Endothelial cell of umbilical vein (primary cell): ENCODE results near the gene CYP26C1. TPM values are rescaled to one million over a fixed set of nuclear protein-coding genes. Genes with fewer than 3 reads are reported as not detected.

Experiments
- BruUV-seq: library from RNA; stranded (reverse); fragments of 400-500 nt; replicated peaks from 2 replicates; lab custom pipeline; 2021; lab: Mats Ljungman, UMichigan
- CTCF ChIA-PET: fragments of 300-600, 350-600 bp; sonication (Branson Sonifier 250); formaldehyde crosslinking; loops from one replicate; lab custom pipeline; 2021; ENCODE audit warnings: antibody characterized with exemption, inconsistent platforms; lab: Charles Lee
- POLR2A ChIA-PET: fragments of 300-600, 350-600 bp; sonication (Branson Sonifier 250); formaldehyde crosslinking; loops from one replicate; lab custom pipeline; 2021; ENCODE audit warnings: antibody characterized with exemption, inconsistent platforms; lab: Charles Lee
- DNase-seq: peaks from one replicate; pipeline ENCODE4 v3.0.0-alpha.2; 2011; ENCODE audit warnings: low read depth, low spot score
- FAIRE-seq: peaks from 2 replicates; lab custom pipeline; 2011; peaks lifted over from hg19 to GRCh38; lab: Jason Lieb, UNC
- H2AFZ ChIP-seq: 2 replicates; pipeline ENCODE4 v1.6.0; 2012; ENCODE audit warnings: low read depth, low read length, control low read depth, inconsistent platforms
- H3K27ac ChIP-seq: 2 replicates; pipeline ENCODE4 v1.5.1; 2011; ENCODE audit warnings: low read depth, mild to moderate bottlenecking, control low read depth, low read length, moderate library complexity; ENCODE audit not compliant: insufficient read depth
- H3K27me3 ChIP-seq, 2 experiments: 2 replicates each; pipeline versions ENCODE4 v1.6.0 to v1.6.1; 2011; ENCODE audit warnings: low read length in 2 of 2, mixed read lengths in 1 of 2; ENCODE audit not compliant: control insufficient read depth in 2 of 2, insufficient read depth in 2 of 2
- H3K36me3 ChIP-seq, 2 experiments: 2 replicates in 1 of 2; 3 replicates in 1 of 2; pipeline ENCODE4 v1.5.1; 2011; ENCODE audit warnings: low read length in 2 of 2, mild to moderate bottlenecking in 1 of 2, moderate library complexity in 1 of 2; ENCODE audit not compliant: control insufficient read depth in 2 of 2, insufficient read depth in 2 of 2; ENCODE audit errors: extremely low read depth in 1 of 2
- H3K4me1 ChIP-seq: 3 replicates; pipeline ENCODE4 v1.5.1; 2011; ENCODE audit warnings: mild to moderate bottlenecking, low read length; ENCODE audit not compliant: control insufficient read depth, insufficient read depth; ENCODE audit errors: extremely low read depth
- H3K4me2 ChIP-seq: 2 replicates; pipeline ENCODE4 v1.6.1; 2011; ENCODE audit warnings: low read length, control low read depth, mixed read lengths; ENCODE audit not compliant: insufficient read depth
- H3K4me3 ChIP-seq, 3 experiments: fragments of 200-600 bp in 1 of 3; sonication (generic), shearing (Covaris generic) in 1 of 3; replicated peaks in 1 of 3; 2 replicates each; pipeline ENCODE4 v1.5.1; 2011 to 2016; ENCODE audit warnings: control low read depth in 3 of 3, low read length in 3 of 3, mild to moderate bottlenecking in 2 of 3, inconsistent platforms in 1 of 3, low read depth in 1 of 3, moderate library complexity in 1 of 3; ENCODE audit not compliant: insufficient read depth in 1 of 3
- H3K79me2 ChIP-seq: 2 replicates; pipeline ENCODE4 v1.6.0; 2012; ENCODE audit warnings: low read length, inconsistent platforms; ENCODE audit not compliant: control insufficient read depth, insufficient read depth
- H3K9ac ChIP-seq: replicated peaks from 2 replicates; pipeline ENCODE3; 2011; ENCODE audit warnings: low read length, control low read depth; ENCODE audit not compliant: insufficient read depth; ENCODE audit errors: extremely low read depth
- H3K9me1 ChIP-seq: replicated peaks from 3 replicates; pipeline ENCODE4 v1.6.0; 2011; ENCODE audit warnings: mild to moderate bottlenecking, low read length; ENCODE audit not compliant: control insufficient read depth, insufficient read depth; ENCODE audit errors: extremely low read depth
- H3K9me3 ChIP-seq: replicated peaks from 2 replicates; pipeline ENCODE4 v1.5.1; 2012; ENCODE audit warnings: low read length, inconsistent platforms; ENCODE audit not compliant: control insufficient read depth, insufficient read depth
- H4K20me1 ChIP-seq: replicated peaks from 2 replicates; pipeline ENCODE3; 2011; ENCODE audit warnings: mild to moderate bottlenecking, low read length; ENCODE audit not compliant: control insufficient read depth, insufficient read depth; ENCODE audit errors: extremely low read depth
- CTCF ChIP-seq, 2 donors: IDR thresholded peaks; 1 replicate in 1 of 2; 2 replicates in 1 of 2; pipeline ENCODE4 v1.5.1; 2011; ENCODE audit warnings: low read length in 2 of 2, mild to moderate bottlenecking in 2 of 2, moderate library complexity in 2 of 2, control low read depth in 1 of 2, inconsistent platforms in 1 of 2, low read depth in 1 of 2; ENCODE audit not compliant: insufficient read depth in 1 of 2; ENCODE audit errors: extremely low read depth in 1 of 2
- EZH2 ChIP-seq: IDR thresholded peaks from 2 replicates; pipeline ENCODE4 v1.6.1; 2012; ENCODE audit warnings: borderline replicate concordance, low read depth, mild to moderate bottlenecking, moderate library complexity, low read length, inconsistent platforms; ENCODE audit not compliant: severe bottlenecking
- dilution Hi-C: fragments of 300-500 bp; cut with MboI; formaldehyde crosslinking; loops from one replicate; pipeline ENCODE4 v1.15.0; 2019; ENCODE audit warnings: low sequenced_read_pairs; ENCODE audit not compliant: extremely low pct_ligation_motif_present
- intact Hi-C: fragments of 100-400 bp; cut with micrococcal nuclease; formaldehyde crosslinking; loops from one replicate; pipeline ENCODE4 v1.10.0; 2022
- polyA plus RNA-seq, 4 experiments: library from polyadenylated mRNA; depleted of rRNA in 3 of 4; stranded (reverse) in 3 of 4; unstranded in 1 of 4; fragments of >200 nt; gene quantifications; 2 replicates each; pipeline versions ENCODE4 v1.2.1 to v1.2.3, GENCODE V29; 2011 to 2012; ENCODE audit warnings: missing spikeins in 1 of 4
- total RNA-seq: library from RNA; stranded (reverse); gene quantifications from 2 replicates; pipeline ENCODE4 v1.2.3, GENCODE V29; 2021

Gene CYP26C1
- total and polyA plus RNA-seq, 2 donors (not counting 3 experiments of a cell fraction or from before 2014, with no cell fraction given): 0.12 to 3.0 TPM

GRCh38 chr10:93058139-93058538 lies 2.5 kb upstream of the CYP26C1 start:
- POLR2A ChIA-PET: no interaction called here
- CTCF ChIA-PET: interaction anchor here (2.3 kb wide), 1 partner anchor 10 kb away, joined by 9 read pairs; no protein-coding TSS in a partner anchor
- peaks cover 9 to 20% of the 10 kb centered on the region in 2 experiments for H3K36me3 ChIP-seq

More at GRCh38 chr10:93058139-93058538, 2.5 kb upstream of the CYP26C1 start:
- FAIRE-seq (no peak), DNase-seq (no peak)
- H3K27ac ChIP-seq: no peak overlapping the region
- no peaks in the 10 kb centered on the region for H3K9me3 ChIP-seq
- TF ChIP-seq CTCF (IDR thresholded peaks at IDR 0.05; ENCODE audit: extremely low read depth in 1 of 2, insufficient read depth in 1 of 2, low read depth in 1 of 2, low read length in 2 of 2) (no peak), EZH2 (no peak)
- H3K4me2 ChIP-seq: no peak overlapping the region
- no peaks in the 10 kb centered on the region for H3K79me2 ChIP-seq
- dilution Hi-C loops (no loop called here), intact Hi-C loops (no loop called here)
- no peaks in the 10 kb centered on the region for H3K9me1 ChIP-seq
- peaks cover 4% of the 10 kb centered on the region for H3K4me1 ChIP-seq
- no peaks in the 10 kb centered on the region for H3K27me3 ChIP-seq
- BruUV-seq: no TSS peak
- H3K9ac ChIP-seq: no peak overlapping the region
- no peaks in the 10 kb centered on the region for H4K20me1 ChIP-seq
- no peak overlapping the region for H2AFZ ChIP-seq
- H3K4me3 ChIP-seq: no peak overlapping the region
